Lower lobe of right lung (tissue), 2 donors: Measurements from ENCODE around the gene UNC13B. TPM values are rescaled to one million over a fixed set of nuclear protein-coding genes. Genes with fewer than 3 reads are reported as not detected.
A peak's percentile ranks its signal among the peaks of the same experiment; 100 is the strongest.

ENCODE experiments used
- ATAC-seq, 2 donors: fragments of 200-7000 bp; cut with Tn5 transposase; one replicate each; pipeline ENCODE4 v1.9.1; 2020 to 2022; ENCODE audit warnings: mild to moderate bottlenecking in 2 of 2, moderate library complexity in 2 of 2
- DNase-seq: peaks from one replicate; pipeline ENCODE4 v3.0.0-alpha.2; 2020
- H3K27ac ChIP-seq: fragments of 200-600 bp; one replicate; pipeline ENCODE4 v1.8.0; 2022
- H3K27me3 ChIP-seq: fragments of 200-600 bp; one replicate; pipeline ENCODE4 v1.8.0; 2022; ENCODE audit warnings: low read depth
- H3K36me3 ChIP-seq: fragments of 200-600 bp; one replicate; pipeline ENCODE4 v1.8.0; 2022; ENCODE audit warnings: mild to moderate bottlenecking
- H3K4me1 ChIP-seq: fragments of 200-600 bp; one replicate; pipeline ENCODE4 v1.8.0; 2022
- H3K4me3 ChIP-seq: fragments of 200-600 bp; one replicate; pipeline ENCODE4 v1.8.0; 2022; ENCODE audit warnings: mild to moderate bottlenecking
- H3K9me3 ChIP-seq: fragments of 200-600 bp; one replicate; pipeline ENCODE4 v1.8.0; 2022
- intact Hi-C: fragments of 100-400 bp; cut with DNase I; formaldehyde crosslinking; loops from one replicate; pipeline ENCODE4 v1.11.0; 2022
- total RNA-seq: library from RNA; stranded (reverse); fragmentation: NEBNext Ultra II Directional; extraction: Animal tissue kit (Norgen Biotek cat#: 25700); gene quantifications from one replicate; pipeline ENCODE4 v1.2.1, GENCODE V29; 2021
- TF ChIP-seq, protein P1 (sequence below): fragments of 200-600 bp; IDR thresholded peaks from one replicate; pipeline ENCODE4 v1.8.0; 2022; ENCODE audit warnings: antibody characterized with exemption, mild to moderate bottlenecking
- donor health status: DM: no; HTN: yes; CAD: no; lungs with severe emphysema.

The UNC13B gene
- total RNA-seq, 1 donor from 2014 or later, result 87.9 TPM

DNA sequence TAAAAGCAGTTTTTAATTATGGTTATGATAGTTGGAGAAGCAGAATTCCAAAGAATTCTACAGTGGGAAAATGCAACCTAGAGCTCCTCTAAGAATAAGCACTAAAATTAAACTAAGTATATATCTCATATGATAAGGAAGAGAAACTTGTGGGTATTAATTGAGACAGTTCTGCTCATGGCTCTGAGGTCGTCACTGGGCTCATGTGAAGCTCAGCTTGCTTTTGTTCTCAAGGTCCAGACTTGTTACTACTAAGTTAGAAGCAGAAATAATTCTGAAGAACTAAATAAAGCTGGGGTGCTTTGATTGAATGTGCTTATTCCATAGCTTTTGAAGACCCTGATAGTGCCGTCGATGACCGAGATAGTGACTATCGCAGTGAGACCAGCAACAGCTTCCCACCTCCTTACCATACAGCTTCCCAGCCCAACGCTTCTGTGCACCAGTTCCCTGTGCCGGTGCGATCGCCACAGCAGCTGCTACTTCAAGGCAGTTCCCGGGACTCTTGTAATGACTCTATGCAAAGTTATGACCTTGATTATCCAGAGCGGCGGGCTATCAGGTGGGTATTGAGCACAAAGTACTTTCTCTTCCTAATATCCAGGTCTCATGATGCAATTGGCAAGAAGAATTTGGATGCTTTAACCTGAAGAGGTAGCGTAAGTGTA, 133.7 kb downstream of the UNC13B start:
- Histone ChIP-seq H3K27me3 (no peaks in the 10 kb centered on the region), H3K36me3 (peaks cover 32% of the 10 kb centered on the region), H3K9me3 (no peaks in the 10 kb centered on the region), H3K27ac (no peak overlapping the region), H3K4me3 (no peak overlapping the region), H3K4me1 (peaks cover 6% of the 10 kb centered on the region)
- intact Hi-C loops, result no loop called here
- no peak for ATAC-seq
- no peak for DNase-seq
- TF ChIP-seq, protein P1, sequence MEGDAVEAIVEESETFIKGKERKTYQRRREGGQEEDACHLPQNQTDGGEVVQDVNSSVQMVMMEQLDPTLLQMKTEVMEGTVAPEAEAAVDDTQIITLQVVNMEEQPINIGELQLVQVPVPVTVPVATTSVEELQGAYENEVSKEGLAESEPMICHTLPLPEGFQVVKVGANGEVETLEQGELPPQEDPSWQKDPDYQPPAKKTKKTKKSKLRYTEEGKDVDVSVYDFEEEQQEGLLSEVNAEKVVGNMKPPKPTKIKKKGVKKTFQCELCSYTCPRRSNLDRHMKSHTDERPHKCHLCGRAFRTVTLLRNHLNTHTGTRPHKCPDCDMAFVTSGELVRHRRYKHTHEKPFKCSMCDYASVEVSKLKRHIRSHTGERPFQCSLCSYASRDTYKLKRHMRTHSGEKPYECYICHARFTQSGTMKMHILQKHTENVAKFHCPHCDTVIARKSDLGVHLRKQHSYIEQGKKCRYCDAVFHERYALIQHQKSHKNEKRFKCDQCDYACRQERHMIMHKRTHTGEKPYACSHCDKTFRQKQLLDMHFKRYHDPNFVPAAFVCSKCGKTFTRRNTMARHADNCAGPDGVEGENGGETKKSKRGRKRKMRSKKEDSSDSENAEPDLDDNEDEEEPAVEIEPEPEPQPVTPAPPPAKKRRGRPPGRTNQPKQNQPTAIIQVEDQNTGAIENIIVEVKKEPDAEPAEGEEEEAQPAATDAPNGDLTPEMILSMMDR, result no peak

DNA sequence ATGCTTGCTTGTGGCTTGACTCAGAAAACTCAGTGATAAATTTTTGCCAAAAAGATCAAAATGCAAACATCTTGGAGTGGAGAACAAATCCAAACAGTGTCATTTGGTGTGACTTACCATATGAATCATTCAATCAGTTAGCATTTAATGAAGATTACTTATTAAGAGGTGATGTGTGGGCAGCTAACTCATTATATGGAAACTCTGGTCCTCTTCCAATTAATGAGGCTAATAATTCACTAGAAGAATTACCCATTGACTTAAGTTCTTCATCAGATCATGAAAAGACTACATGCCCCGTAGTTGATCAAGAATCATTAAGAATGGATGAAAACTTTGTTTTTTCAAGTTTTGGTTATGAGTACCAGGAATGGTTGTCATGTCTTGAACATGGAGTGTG, 141.8 kb downstream of the UNC13B start:
- peaks cover 2% of the 10 kb centered on the region for H3K4me1 ChIP-seq
- no peaks in the 10 kb centered on the region for H3K9me3 ChIP-seq
- no peak overlapping the region for H3K4me3 ChIP-seq
- peaks cover 25% of the 10 kb centered on the region for H3K36me3 ChIP-seq
- intact Hi-C loops, result no loop called here
- ATAC-seq (no peak), DNase-seq (no peak)
- no peak overlapping the region for H3K27ac ChIP-seq
- H3K27me3 ChIP-seq, result no peaks in the 10 kb centered on the region
- TF ChIP-seq, protein P1, result no peak

DNA sequence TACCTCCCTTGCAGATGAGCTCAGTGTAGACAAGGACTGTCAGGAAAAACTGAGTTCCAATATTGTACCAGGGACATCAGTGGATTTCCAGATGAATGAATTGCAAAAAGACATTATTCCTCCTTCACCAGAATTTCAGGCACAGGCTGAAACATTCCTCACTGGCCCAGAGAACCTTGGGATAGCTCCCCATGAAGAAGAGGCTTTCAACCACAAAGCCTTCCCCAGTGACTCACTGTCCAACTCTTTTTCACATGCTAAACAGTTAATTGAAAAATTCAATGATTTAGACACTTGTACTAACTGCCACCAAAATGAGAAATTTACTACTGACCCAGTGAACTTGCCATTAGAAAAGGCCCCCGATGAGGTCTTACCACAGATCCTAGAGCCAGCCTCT, 144.5 kb downstream of the UNC13B start:
- DNase-seq, result no peak
- Histone ChIP-seq H3K4me3 (no peak overlapping the region), H3K4me1 (peaks cover 4% of the 10 kb centered on the region), H3K27me3 (no peaks in the 10 kb centered on the region), H3K9me3 (no peaks in the 10 kb centered on the region), H3K27ac (no peak overlapping the region), H3K36me3 (peaks cover 15% of the 10 kb centered on the region)
- intact Hi-C loops, result no loop called here
- no peak for ATAC-seq
- TF ChIP-seq, protein P1, result no peak

DNA sequence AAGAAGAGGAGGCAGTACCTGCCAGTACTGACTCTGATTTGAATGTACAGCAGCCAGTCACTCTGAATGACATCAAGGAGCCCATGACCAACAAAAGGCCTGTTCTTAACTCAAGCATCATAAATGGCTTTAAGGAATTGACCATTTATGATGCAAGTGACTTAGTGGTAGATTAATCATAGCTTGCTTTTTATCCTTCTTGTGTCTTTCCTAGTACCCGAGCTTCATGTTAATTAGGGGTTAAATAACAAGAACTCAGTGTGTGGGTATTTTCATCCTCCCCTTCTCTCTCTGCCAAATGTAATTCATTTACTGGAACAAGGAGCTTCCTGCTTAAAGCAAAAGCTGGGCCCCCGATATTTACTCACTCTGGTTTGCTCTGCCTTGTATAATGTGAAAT, 146.5 kb downstream of the UNC13B start:
- intact Hi-C loops, result no loop called here
- Histone ChIP-seq H3K4me1 (peaks cover 4% of the 10 kb centered on the region), H3K27ac (no peak overlapping the region), H3K27me3 (no peaks in the 10 kb centered on the region), H3K9me3 (no peaks in the 10 kb centered on the region), H3K36me3 (peaks cover 35% of the 10 kb centered on the region), H3K4me3 (no peak overlapping the region)
- ATAC-seq (no peak), DNase-seq (no peak)
- TF ChIP-seq, protein P1, result no peak

DNA sequence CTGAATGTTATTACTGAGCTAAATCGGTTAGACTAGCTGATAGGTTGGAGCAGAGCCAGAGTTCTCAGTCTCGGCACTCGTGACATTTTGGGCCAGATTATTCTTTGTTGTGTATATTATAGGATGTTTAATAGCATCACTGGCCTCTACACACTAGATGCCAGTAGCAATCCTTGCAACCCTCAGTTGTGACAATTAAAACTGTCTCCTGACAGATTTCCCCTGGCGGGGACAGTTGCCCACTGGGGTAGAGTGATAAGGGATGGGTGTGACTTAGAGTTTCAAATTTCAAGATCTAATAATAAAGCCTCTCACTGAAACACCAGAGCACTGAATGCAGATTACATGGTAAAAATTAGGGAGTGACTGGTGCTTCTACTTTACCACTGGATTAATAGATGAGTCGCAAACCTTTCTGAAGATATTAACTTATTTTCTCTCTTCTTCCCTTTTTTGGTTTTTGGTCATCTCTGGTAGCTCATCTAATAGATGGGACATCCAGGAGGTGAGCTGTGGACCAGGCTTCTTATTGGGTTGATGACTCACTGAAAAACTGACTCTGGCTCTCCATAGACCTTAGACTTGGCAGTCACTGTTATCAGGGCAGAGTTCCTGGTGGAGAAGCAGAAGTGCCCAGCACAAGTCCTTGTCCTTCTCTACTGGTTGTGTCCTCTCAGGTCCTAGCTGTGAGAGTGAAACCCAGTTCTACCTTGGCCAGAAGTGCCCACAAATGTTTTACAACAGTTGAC, 150.3 kb downstream of the UNC13B start:
- H3K27me3 ChIP-seq, result no peaks in the 10 kb centered on the region
- H3K27ac ChIP-seq, result no peak overlapping the region
- ATAC-seq, result peak in 1 of 2 donors; percentile 20
- H3K4me3 ChIP-seq, result no peak overlapping the region
- TF ChIP-seq, protein P1, result no peak
- intact Hi-C loops, result no loop called here
- peaks cover 4% of the 10 kb centered on the region for H3K4me1 ChIP-seq
- H3K9me3 ChIP-seq, result no peaks in the 10 kb centered on the region
- H3K36me3 ChIP-seq, result peaks cover 68% of the 10 kb centered on the region
- DNase-seq, result no peak
